ENCODE results near the gene PNP.
A peak's percentile ranks its signal among the peaks of the same experiment; 100 is the strongest.
"Not testable (repeated sequence)": the region's sequence is repeated elsewhere in the genome, so short reads cannot be mapped to it uniquely, and the experiment has no call there.

Gene PNP

GRCh38 chr14:20440465-20440864 is 28.7 kb upstream of the PNP start:
- TF ChIP-seq ZFX (IDR thresholded peaks at IDR 0.05) (no peak), CTCF (conservative IDR thresholded peaks at IDR 0.05) (no peak)
- H3K27ac ChIP-seq = no peak overlapping the region

GRCh38 chr14:20440882-20441281 is 28.3 kb upstream of the PNP start:
- H3K27ac ChIP-seq = no peak overlapping the region
- no peak for TF ChIP-seq CTCF (conservative IDR thresholded peaks at IDR 0.05)
- TF ChIP-seq ZFX (IDR thresholded peaks at IDR 0.05) = no peak

- H3K27ac ChIP-seq = no peak overlapping the region
- no peak for TF ChIP-seq CTCF (conservative IDR thresholded peaks at IDR 0.05)
- no peak for TF ChIP-seq ZFX (IDR thresholded peaks at IDR 0.05)
These were observed 27.7 kb upstream of the PNP start for GRCh38 chr14:20441461-20441860.

GRCh38 chr14:20443650-20444049 is 25.6 kb upstream of the PNP start:
- H3K27ac ChIP-seq = not testable (repeated sequence)

- H3K27ac ChIP-seq = no peak overlapping the region
- no peak for TF ChIP-seq CTCF (conservative IDR thresholded peaks at IDR 0.05)
- no peak for TF ChIP-seq ZFX (IDR thresholded peaks at IDR 0.05)
These were observed 22.3 kb upstream of the PNP start for GRCh38 chr14:20446889-20447288.

GRCh38 chr14:20452831-20453230 is 16.4 kb upstream of the PNP start:
- not testable (repeated sequence) for H3K27ac ChIP-seq

GRCh38 chr14:20454516-20455354 is 14.5 kb upstream of the PNP start, which contains the start of the genes APEX1 and OSGEP:
TSS of gene APEX1 (plus strand) at chr14:20455226. CDS start at chr14:20455646, 420 bp downstream.
TSS of gene OSGEP (minus strand) at chr14:20454812. CDS start at chr14:20454683, 129 bp downstream.
- TF ChIP-seq CTCF (conservative IDR thresholded peaks at IDR 0.05) (no peak), ZFX (IDR thresholded peaks at IDR 0.05) (peak; percentile 42; the same call in 1 of the 2 replicates)

GRCh38 chr14:20455355-20456300 is 13.6 kb upstream of the PNP start:
- TF ChIP-seq CTCF (conservative IDR thresholded peaks at IDR 0.05) (no peak), ZFX (IDR thresholded peaks at IDR 0.05) (0 out of 2 replicates have a peak, but pooled peaks have one; percentile 7)
- H3K27ac ChIP-seq = peak overlapping the region; percentile 93

More at GRCh38 chr14:20454516-20455354, 14.5 kb upstream of the PNP start, which contains the start of the genes APEX1 and OSGEP:
- H3K27ac ChIP-seq = peak within 1 kb of the TSS; percentile 93

Data from C4-2B (cell line).